HL-60/S4 treated with phorbol 12-myristate 13-acetate at 8.2 ng/mL for 4 days and 3 days (cell line): ENCODE data around the gene ATP5MC3.
"Not testable (repeated sequence)": the region's sequence is repeated elsewhere in the genome, so short reads cannot be mapped to it uniquely, and the experiment has no call there.

Experiments used
- in situ Hi-C: fragments of 300-500 bp; cut with MboI; formaldehyde crosslinking; loops from 2 replicates; pipeline ENCODE4 v1.15.0; 2022; ENCODE audit warnings: low sequenced_read_pairs

ATP5MC3 gene

GRCh38 chr2:175181104-175181876 is at the start of gene ATP5MC3:
TSS of gene ATP5MC3 (minus strand) at chr2:175181710. CDS start at chr2:175181393, 317 bp downstream.
- in situ Hi-C loops = no loop called here

GRCh38 chr2:175228601-175229000 is 47.1 kb upstream of the ATP5MC3 start:
- in situ Hi-C loops = not testable (repeated sequence)

- in situ Hi-C loops = no loop called here
These were observed 46.7 kb upstream of the ATP5MC3 start for GRCh38 chr2:175228179-175228578.

- in situ Hi-C loops = no loop called here
These were observed 45.9 kb upstream of the ATP5MC3 start for GRCh38 chr2:175227393-175227792.

GRCh38 chr2:175220075-175220474 is 38.6 kb upstream of the ATP5MC3 start:
- in situ Hi-C loops = no loop called here

GRCh38 chr2:175218551-175218950 is 37.0 kb upstream of the ATP5MC3 start:
- in situ Hi-C loops = no loop called here

- in situ Hi-C loops = no loop called here
These were observed 26.4 kb upstream of the ATP5MC3 start for GRCh38 chr2:175207741-175208438.

GRCh38 chr2:175206866-175207265 is 25.4 kb upstream of the ATP5MC3 start:
- in situ Hi-C loops = no loop called here

GRCh38 chr2:175205523-175205922 is 24.0 kb upstream of the ATP5MC3 start:
- in situ Hi-C loops = no loop called here

GRCh38 chr2:175203621-175204496 is 22.3 kb upstream of the ATP5MC3 start:
- in situ Hi-C loops = no loop called here

- in situ Hi-C loops = no loop called here
These were observed 13.5 kb upstream of the ATP5MC3 start for GRCh38 chr2:175195012-175195411.

- in situ Hi-C loops = no loop called here
These were observed 7.3 kb upstream of the ATP5MC3 start for GRCh38 chr2:175188761-175189160.

GRCh38 chr2:175187378-175187777 is 5.9 kb upstream of the ATP5MC3 start:
- in situ Hi-C loops = no loop called here

- in situ Hi-C loops = no loop called here
These were observed 2.2 kb upstream of the ATP5MC3 start for GRCh38 chr2:175183674-175184073.

GRCh38 chr2:175181877-175182308 is 383 bp upstream of the ATP5MC3 start:
- in situ Hi-C loops = no loop called here

GRCh38 chr2:175180701-175181103 is 808 bp downstream of the ATP5MC3 start:
- in situ Hi-C loops = no loop called here

GRCh38 chr2:175176624-175177023 is 4.9 kb downstream of the ATP5MC3 start:
- in situ Hi-C loops = no loop called here

GRCh38 chr2:175175896-175176295 is 5.6 kb downstream of the ATP5MC3 start:
- in situ Hi-C loops = no loop called here

GRCh38 chr2:175175320-175175719 is 6.2 kb downstream of the ATP5MC3 start:
- in situ Hi-C loops = no loop called here

GRCh38 chr2:175170659-175171304 is 10.7 kb downstream of the ATP5MC3 start:
- in situ Hi-C loops = no loop called here

- in situ Hi-C loops = no loop called here
These were observed 12.3 kb downstream of the ATP5MC3 start for GRCh38 chr2:175169191-175169590.
